Activated CD4-positive, alpha-beta memory T cell treated with anti-CD3 and anti-CD28 coated beads for 36 hours (primary cell): ENCODE data around the gene XCL1. TPM values are rescaled to one million over a fixed set of nuclear protein-coding genes. Genes with fewer than 3 reads are reported as not detected.

ENCODE experiments used
- CTCF ChIA-PET: fragments of 350-600 bp; sonication (Branson Sonifier 250); formaldehyde crosslinking; loops from one replicate; lab custom pipeline; 2021; ENCODE audit warnings: antibody characterized with exemption, inconsistent platforms; lab: Charles Lee
- POLR2A ChIA-PET: fragments of 350-600 bp; sonication (Branson Sonifier 250); formaldehyde crosslinking; loops from one replicate; lab custom pipeline; 2021; ENCODE audit warnings: antibody characterized with exemption; lab: Charles Lee
- DNase-seq: peaks from one replicate; pipeline ENCODE4 v3.0.0-alpha.2; 2020
- H3K27ac Mint-ChIP-seq: one replicate; pipeline ENCODE4 v1.8.0; 2021; ENCODE audit warnings: mixed read lengths
- H3K27me3 Mint-ChIP-seq: one replicate; pipeline ENCODE4 v1.8.0; 2021; ENCODE audit warnings: mixed read lengths
- H3K36me3 Mint-ChIP-seq: one replicate; pipeline ENCODE4 v1.8.0; 2021; ENCODE audit warnings: mixed read lengths
- H3K4me1 Mint-ChIP-seq: one replicate; pipeline ENCODE4 v1.8.0; 2021; ENCODE audit warnings: low read depth, mixed read lengths
- H3K4me3 Mint-ChIP-seq: one replicate; pipeline ENCODE4 v1.8.0; 2021; ENCODE audit warnings: mild to moderate bottlenecking, mixed read lengths
- H3K9me3 Mint-ChIP-seq: one replicate; pipeline ENCODE4 v1.8.0; 2021; ENCODE audit warnings: mixed read lengths
- intact Hi-C: fragments of 100-400 bp; cut with micrococcal nuclease; formaldehyde crosslinking; loops from one replicate; pipeline ENCODE4 v1.15.1; 2023
- total RNA-seq, 2 experiments: library from RNA; stranded (reverse); gene quantifications; one replicate each; pipeline ENCODE4 v1.2.3, GENCODE V29; 2021

XCL1 gene
- total RNA-seq, 2 experiments from 2014 or later = 0.97 to 1.2 TPM

- Mint-ChIP-seq H3K4me3 (no peak overlapping the region), H3K27ac (no peak overlapping the region), H3K36me3 (no peaks in the 10 kb centered on the region), H3K4me1 (peaks cover 7% of the 10 kb centered on the region), H3K27me3 (no peaks in the 10 kb centered on the region), H3K9me3 (peaks cover 7% of the 10 kb centered on the region)
- ChIA-PET CTCF (no interaction called here), POLR2A (no interaction called here)
- intact Hi-C loops = no loop called here
- no peak for DNase-seq
These were observed 23.4 kb upstream of the XCL1 start for GRCh38 chr1:168552961-168553360.

- no peak overlapping the region for H3K4me3 Mint-ChIP-seq
- no peaks in the 10 kb centered on the region for H3K36me3 Mint-ChIP-seq
- peaks cover 7% of the 10 kb centered on the region for H3K4me1 Mint-ChIP-seq
- H3K9me3 Mint-ChIP-seq = peaks cover 3% of the 10 kb centered on the region
- no peak overlapping the region for H3K27ac Mint-ChIP-seq
- ChIA-PET CTCF (interaction anchor here (0.6 to 0.9 kb wide), 2 partner anchors 261 to 815 kb away, joined by 3 to 4 read pairs; no protein-coding TSS in a partner anchor), POLR2A (interaction anchor here (0.5 kb wide), 1 partner anchor 260 kb away, joined by 4 read pairs; no protein-coding TSS in a partner anchor)
- DNase-seq = no peak
- intact Hi-C loops = no loop called here
- H3K27me3 Mint-ChIP-seq = no peaks in the 10 kb centered on the region
These were observed 22.5 kb upstream of the XCL1 start for GRCh38 chr1:168553680-168554553.

GRCh38 chr1:168554603-168555483 is 21.6 kb upstream of the XCL1 start:
- intact Hi-C loops = no loop called here
- H3K36me3 Mint-ChIP-seq = no peaks in the 10 kb centered on the region
- ChIA-PET POLR2A (no interaction called here), CTCF (interaction anchor here (0.6 to 0.9 kb wide), 2 partner anchors 261 to 814 kb away, joined by 3 to 4 read pairs; no protein-coding TSS in a partner anchor)
- H3K4me1 Mint-ChIP-seq = peaks cover 7% of the 10 kb centered on the region
- H3K9me3 Mint-ChIP-seq = no peaks in the 10 kb centered on the region
- H3K27ac Mint-ChIP-seq = no peak overlapping the region
- H3K27me3 Mint-ChIP-seq = peaks cover 2% of the 10 kb centered on the region
- DNase-seq = no peak
- H3K4me3 Mint-ChIP-seq = no peak overlapping the region

- Mint-ChIP-seq H3K27ac (no peak overlapping the region), H3K4me1 (peaks cover 7% of the 10 kb centered on the region), H3K4me3 (no peak overlapping the region), H3K27me3 (peaks cover 2% of the 10 kb centered on the region), H3K9me3 (no peaks in the 10 kb centered on the region), H3K36me3 (no peaks in the 10 kb centered on the region)
- POLR2A ChIA-PET = no interaction called here
- no peak for DNase-seq
- intact Hi-C loops = no loop called here
- CTCF ChIA-PET = no interaction called here
These were observed 20.8 kb upstream of the XCL1 start for GRCh38 chr1:168555508-168556046.

- Mint-ChIP-seq H3K27ac (no peak overlapping the region), H3K4me1 (peaks cover 7% of the 10 kb centered on the region), H3K4me3 (no peak overlapping the region), H3K27me3 (peaks cover 2% of the 10 kb centered on the region), H3K9me3 (no peaks in the 10 kb centered on the region), H3K36me3 (no peaks in the 10 kb centered on the region)
- POLR2A ChIA-PET = no interaction called here
- no peak for DNase-seq
- CTCF ChIA-PET = no interaction called here
- intact Hi-C loops = no loop called here
These were observed 19.8 kb upstream of the XCL1 start for GRCh38 chr1:168556647-168557046.

GRCh38 chr1:168560370-168560769 is 16.0 kb upstream of the XCL1 start:
- intact Hi-C loops = no loop called here
- CTCF ChIA-PET = interaction anchor here (1.3 to 2.4 kb wide), 2 partner anchors 43 to 218 kb away, joined by 4 to 8 read pairs; no protein-coding TSS in a partner anchor
- H3K27ac Mint-ChIP-seq = no peak overlapping the region

GRCh38 chr1:168561989-168562388 is 14.4 kb upstream of the XCL1 start:
- intact Hi-C loops = no loop called here
- no peaks in the 10 kb centered on the region for H3K9me3 Mint-ChIP-seq
- H3K4me3 Mint-ChIP-seq = no peak overlapping the region
- ChIA-PET CTCF (no interaction called here), POLR2A (no interaction called here)
- H3K4me1 Mint-ChIP-seq = peaks cover 4% of the 10 kb centered on the region
- no peak overlapping the region for H3K27ac Mint-ChIP-seq
- DNase-seq = no peak
- peaks cover 2% of the 10 kb centered on the region for H3K27me3 Mint-ChIP-seq
- no peaks in the 10 kb centered on the region for H3K36me3 Mint-ChIP-seq

More at GRCh38 chr1:168560370-168560769, 16.0 kb upstream of the XCL1 start:
- peaks cover 4% of the 10 kb centered on the region for H3K4me1 Mint-ChIP-seq
- POLR2A ChIA-PET = no interaction called here
- no peaks in the 10 kb centered on the region for H3K9me3 Mint-ChIP-seq
- peaks cover 2% of the 10 kb centered on the region for H3K27me3 Mint-ChIP-seq
- no peak overlapping the region for H3K4me3 Mint-ChIP-seq
- H3K36me3 Mint-ChIP-seq = no peaks in the 10 kb centered on the region
- DNase-seq = no peak

GRCh38 chr1:168565825-168566224 is 10.6 kb upstream of the XCL1 start:
- Mint-ChIP-seq H3K27me3 (peaks cover 4% of the 10 kb centered on the region), H3K4me3 (no peak overlapping the region), H3K4me1 (no peaks in the 10 kb centered on the region), H3K36me3 (no peaks in the 10 kb centered on the region), H3K27ac (no peak overlapping the region), H3K9me3 (no peaks in the 10 kb centered on the region)
- intact Hi-C loops = no loop called here
- CTCF ChIA-PET = no interaction called here
- no peak for DNase-seq
- POLR2A ChIA-PET = no interaction called here

GRCh38 chr1:168567007-168567406 is 9.4 kb upstream of the XCL1 start:
- Mint-ChIP-seq H3K36me3 (no peaks in the 10 kb centered on the region), H3K27me3 (peaks cover 4% of the 10 kb centered on the region), H3K4me3 (no peak overlapping the region), H3K9me3 (no peaks in the 10 kb centered on the region), H3K4me1 (peaks cover under 1% of the 10 kb centered on the region), H3K27ac (no peak overlapping the region)
- ChIA-PET POLR2A (no interaction called here), CTCF (interaction anchor here (1.4 kb wide), 1 partner anchor 127 kb away, joined by 4 read pairs; no protein-coding TSS in a partner anchor)
- intact Hi-C loops = no loop called here
- DNase-seq = no peak

- Mint-ChIP-seq H3K4me3 (no peak overlapping the region), H3K27ac (no peak overlapping the region), H3K36me3 (no peaks in the 10 kb centered on the region), H3K9me3 (no peaks in the 10 kb centered on the region), H3K27me3 (peaks cover 4% of the 10 kb centered on the region), H3K4me1 (peaks cover 6% of the 10 kb centered on the region)
- CTCF ChIA-PET = interaction anchor here (1.4 kb wide), 1 partner anchor 128 kb away, joined by 4 read pairs; no protein-coding TSS in a partner anchor
- intact Hi-C loops = no loop called here
- DNase-seq = no peak
- POLR2A ChIA-PET = no interaction called here
These were observed 8.8 kb upstream of the XCL1 start for GRCh38 chr1:168567568-168567967.

- peaks cover 7% of the 10 kb centered on the region for H3K4me1 Mint-ChIP-seq
- CTCF ChIA-PET = interaction anchor here (1.5 kb wide), 1 partner anchor 129 kb away, joined by 7 read pairs; no protein-coding TSS in a partner anchor
- POLR2A ChIA-PET = no interaction called here
- no peak overlapping the region for H3K27ac Mint-ChIP-seq
- intact Hi-C loops = no loop called here
- DNase-seq = no peak
- H3K27me3 Mint-ChIP-seq = peaks cover 4% of the 10 kb centered on the region
- no peaks in the 10 kb centered on the region for H3K9me3 Mint-ChIP-seq
- no peak overlapping the region for H3K4me3 Mint-ChIP-seq
- no peaks in the 10 kb centered on the region for H3K36me3 Mint-ChIP-seq
These were observed 8.1 kb upstream of the XCL1 start for GRCh38 chr1:168568346-168568745.
